ENCODE measurements around the gene MGAT3.

DNA sequence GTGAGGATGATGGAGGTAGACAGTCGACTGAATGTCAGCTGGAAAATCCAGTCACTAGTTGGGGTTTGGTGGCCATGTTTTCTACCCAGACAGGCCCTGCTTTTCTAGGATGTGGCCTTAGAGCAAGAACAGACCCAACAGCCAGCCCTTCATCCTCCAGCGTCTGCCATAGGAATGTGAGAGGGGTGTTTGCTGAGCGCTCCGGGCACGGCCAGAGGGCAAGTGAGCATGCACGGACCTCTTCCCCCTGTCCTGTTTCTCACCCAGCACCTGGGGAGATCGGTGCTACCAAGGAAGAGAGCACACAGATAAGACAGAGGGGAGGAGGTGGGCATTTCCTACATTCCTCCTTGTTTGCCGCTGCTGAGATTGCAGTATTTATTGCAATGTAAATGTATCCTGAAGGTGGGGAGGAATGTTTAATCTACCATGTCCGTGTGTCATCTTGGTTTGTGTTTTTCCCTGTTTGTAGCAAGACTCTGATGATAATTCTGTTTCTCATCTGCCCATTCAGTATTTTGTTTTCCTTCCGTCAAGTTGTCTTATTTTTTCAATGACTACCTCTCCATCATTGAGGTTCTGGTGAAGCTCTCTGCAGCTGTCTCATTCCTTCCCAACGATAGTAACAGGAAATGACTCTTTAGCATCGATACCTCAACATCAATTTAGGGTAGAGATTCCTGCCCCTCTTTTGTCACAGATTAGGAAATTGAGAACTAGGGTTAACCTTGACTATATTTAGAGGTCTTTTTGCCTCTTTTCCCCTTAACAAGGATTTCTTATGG is 58.6 kb downstream of the MGAT3 start:
- TF ChIP-seq, protein P1, sequence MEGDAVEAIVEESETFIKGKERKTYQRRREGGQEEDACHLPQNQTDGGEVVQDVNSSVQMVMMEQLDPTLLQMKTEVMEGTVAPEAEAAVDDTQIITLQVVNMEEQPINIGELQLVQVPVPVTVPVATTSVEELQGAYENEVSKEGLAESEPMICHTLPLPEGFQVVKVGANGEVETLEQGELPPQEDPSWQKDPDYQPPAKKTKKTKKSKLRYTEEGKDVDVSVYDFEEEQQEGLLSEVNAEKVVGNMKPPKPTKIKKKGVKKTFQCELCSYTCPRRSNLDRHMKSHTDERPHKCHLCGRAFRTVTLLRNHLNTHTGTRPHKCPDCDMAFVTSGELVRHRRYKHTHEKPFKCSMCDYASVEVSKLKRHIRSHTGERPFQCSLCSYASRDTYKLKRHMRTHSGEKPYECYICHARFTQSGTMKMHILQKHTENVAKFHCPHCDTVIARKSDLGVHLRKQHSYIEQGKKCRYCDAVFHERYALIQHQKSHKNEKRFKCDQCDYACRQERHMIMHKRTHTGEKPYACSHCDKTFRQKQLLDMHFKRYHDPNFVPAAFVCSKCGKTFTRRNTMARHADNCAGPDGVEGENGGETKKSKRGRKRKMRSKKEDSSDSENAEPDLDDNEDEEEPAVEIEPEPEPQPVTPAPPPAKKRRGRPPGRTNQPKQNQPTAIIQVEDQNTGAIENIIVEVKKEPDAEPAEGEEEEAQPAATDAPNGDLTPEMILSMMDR (IDR thresholded peaks at IDR 0.05): no peak
- no peak for TF ChIP-seq EZH2 (IDR thresholded peaks at IDR 0.05; ENCODE audit: borderline replicate concordance, insufficient read depth, low read depth, low read length, poor library complexity, severe bottlenecking)
